SHP77 treated with DMSO at 0.1 percent for 48 hours (cell line): Measurements from ENCODE around the gene ACO2.
A peak's percentile ranks its signal among the peaks of the same experiment; 100 is the strongest.
"Not testable (repeated sequence)": the region's sequence is repeated elsewhere in the genome, so short reads cannot be mapped to it uniquely, and the experiment has no call there.

Experiments used
- DNase-seq: peaks from one replicate; lab custom pipeline; 2025; lab: John Stamatoyannopoulos, UW

The ACO2 gene

DNA sequence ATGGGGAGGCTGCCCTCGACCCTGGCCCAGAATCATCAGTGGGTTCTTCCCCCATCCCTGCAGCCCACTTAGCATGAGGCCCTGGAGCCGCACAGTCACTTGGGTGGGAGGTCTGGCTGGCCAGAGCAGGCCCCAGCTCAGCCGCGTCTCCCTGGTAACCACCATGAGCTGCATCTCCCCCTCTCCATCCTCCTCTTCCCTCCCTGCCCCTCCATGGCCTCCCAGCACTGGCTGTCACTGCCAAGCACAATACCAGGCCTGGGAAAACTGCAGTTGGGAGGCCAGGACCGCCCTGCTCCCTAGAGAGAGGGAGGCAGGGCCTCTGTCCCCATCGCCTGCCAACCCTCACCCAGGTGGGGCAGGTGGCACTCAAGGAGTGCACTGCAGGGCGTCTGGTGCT lies 99.9 kb downstream of the ACO2 start:
- DNase-seq: no peak

DNA sequence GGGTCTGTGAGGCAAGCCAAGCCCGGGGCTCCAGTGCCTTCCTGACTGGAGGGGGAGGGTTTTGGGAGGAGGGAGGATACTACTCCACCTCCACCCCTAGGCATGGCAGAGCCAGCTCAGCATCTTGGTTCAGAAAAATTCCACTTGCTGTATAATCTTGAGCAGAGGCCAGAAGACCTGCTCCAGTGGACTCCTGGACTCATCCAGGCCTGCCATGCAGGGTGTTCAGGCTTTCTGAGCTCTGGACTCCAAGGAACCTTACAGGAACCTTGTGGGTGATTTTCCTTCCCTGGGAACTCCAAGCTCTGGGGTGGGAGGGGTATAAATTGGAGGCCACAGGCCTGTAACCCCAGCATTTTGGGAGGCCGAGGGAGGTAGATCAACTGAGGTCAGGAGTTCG lies 101.3 kb downstream of the ACO2 start:
- no peak for DNase-seq

DNA sequence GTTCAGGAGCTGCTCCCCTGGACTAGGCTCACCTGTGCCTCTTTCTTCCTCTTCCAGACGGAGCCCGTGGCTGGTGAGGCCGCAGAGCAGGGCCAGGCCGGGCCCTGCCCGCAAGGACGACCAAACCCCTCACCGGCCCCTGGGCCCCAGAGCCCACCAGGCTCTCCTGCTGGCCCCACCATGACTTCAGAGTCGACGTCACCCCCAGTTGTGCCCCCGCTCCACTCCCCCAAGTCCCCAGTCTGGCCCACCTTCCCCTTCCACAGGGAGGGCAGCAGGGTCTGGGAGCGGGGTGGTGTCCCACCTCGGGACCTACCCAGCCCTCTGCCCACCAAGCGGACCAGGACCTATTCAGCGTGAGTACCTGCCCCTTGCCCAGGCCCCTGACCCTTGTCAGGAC lies 102.9 kb downstream of the ACO2 start:
- no peak for DNase-seq

DNA sequence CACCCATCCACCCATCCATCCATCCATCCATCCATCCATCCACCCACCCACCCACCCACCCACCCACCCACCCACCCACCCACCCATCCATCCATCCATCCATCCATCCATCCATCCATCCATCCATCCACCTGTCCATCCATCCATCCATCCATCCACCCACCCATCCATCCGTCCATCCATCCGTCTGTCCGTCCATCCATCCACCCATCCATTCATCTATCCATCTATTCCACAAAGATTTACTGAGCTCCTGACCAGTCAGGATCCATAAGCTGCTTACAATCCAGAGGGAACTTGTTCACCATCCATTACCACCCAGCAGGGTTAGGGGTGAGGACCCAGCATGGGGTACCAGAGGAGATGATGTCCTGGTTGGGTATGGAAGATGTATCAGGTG lies 103.4 kb downstream of the ACO2 start:
- not testable (repeated sequence) for DNase-seq

DNA sequence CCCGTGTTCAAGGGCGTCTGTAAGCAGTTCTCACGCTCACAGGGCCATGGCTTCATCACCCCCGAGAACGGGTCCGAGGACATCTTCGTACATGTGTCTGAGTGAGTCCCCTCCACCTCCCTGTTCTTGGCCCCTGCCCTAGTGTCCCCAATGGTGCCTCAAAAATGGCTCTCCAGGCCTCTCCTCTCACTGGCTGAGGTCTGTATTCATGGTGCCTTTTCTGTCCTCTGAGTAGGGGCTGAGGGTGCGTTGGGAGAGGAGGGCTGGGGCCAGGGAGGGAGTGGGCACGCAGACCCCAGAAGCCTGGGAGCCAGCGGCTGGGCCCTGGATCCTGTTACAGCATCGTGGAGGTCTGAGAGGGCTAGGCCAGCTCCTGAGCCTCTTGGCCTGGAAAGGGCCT lies 104.8 kb downstream of the ACO2 start:
- no peak for DNase-seq

DNA sequence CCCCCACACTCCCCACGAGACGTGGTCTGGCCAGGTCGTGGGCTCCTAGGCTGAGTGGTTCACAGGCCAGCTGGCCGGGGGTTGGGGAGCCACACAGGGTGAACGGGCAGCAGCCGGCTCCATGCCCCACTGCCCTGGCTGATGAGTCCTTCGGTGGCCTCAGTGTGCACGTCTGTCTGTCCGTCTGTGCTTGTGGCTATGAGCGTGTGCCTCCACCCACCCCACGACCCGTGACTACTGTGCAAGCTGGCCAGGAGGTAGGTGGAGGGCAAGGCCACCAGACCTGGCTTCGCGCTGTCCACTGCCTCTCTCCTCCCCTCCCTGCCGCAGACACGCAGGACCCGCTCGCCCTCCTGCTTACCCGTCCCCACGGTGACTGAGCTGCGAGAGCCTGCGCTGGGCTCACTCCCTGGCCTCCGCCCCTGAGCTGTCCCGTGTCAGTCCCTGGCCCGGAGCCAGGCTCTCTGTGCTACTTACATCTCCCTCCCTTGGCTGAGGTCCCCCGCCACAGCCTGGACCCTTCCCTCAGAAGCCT lies 106.0 kb downstream of the ACO2 start:
- DNase-seq: no peak

DNA sequence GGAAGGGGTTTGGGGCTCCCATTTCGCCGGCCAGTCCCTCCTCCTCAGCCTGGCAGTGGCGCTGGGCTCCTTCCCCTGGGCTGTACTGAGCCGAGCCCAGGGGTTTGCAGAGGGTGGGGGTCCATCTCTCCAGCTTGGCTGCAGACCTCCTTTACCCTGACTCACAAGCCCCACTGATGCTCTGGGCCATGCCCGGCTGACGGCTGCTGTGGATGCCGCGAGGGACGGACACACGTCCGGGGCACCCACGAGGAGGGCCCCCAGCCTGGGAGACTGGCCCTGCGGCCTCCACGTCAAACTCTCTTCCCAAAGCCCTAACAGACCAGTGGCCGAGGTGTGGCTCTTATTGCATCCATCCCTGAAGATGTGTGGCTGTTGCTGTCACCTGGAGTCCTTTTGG lies 106.6 kb downstream of the ACO2 start:
- no peak for DNase-seq

DNA sequence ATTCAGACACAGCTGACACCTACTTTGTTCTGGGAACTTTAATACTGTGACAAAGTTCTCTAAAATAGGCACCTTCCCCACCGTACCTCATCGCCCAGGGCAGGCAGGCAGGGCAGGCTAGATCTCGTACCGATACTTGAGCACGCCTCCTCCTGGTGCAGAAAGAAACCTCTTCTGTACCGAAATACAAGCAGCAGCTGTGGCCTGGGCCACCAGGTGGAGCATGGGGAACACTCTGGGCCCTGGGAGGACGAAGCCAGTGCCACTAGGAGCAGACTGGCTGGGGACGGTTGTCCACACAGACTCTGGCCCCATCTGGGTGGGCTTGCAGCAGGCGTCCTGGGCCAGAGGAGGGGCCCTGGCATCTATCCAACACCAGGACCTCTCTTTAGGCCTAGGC lies 108.0 kb downstream of the ACO2 start:
- DNase-seq: peak; percentile 13

DNA sequence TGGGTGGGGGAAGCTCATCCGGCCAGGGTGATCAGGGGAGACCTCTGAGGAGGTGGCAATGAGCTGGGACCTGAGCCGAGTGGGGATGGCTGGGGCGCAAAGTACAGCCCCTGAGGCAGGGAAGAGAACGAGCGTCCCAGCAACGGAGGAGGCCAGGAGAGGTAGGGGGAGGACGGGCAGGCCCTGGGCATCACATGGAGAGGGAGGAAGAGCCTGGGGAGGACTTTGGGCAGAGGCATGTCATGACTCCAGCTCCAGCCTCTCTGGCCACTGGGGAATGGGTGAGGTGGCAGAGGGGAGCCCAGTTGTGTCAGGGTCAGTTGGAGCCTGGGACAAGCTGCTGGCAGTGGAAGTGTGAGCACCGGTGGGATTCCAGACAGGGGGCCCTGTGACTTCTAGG lies 109.2 kb downstream of the ACO2 start:
- no peak for DNase-seq
